ENCODE measurements around the gene POLR2C. TPM values are rescaled to one million over a fixed set of nuclear protein-coding genes. Genes with fewer than 3 reads are reported as not detected.
A peak's percentile ranks its signal among the peaks of the same experiment; 100 is the strongest.

Gene POLR2C
- total and polyA plus RNA-seq, 4 donors: 60.6 to 81.8 (median 74.1) TPM

GRCh38 chr16:57516176-57516725 lies 53.8 kb downstream of the POLR2C start:
- WGBS (ENCODE audit: insufficient coverage): 88% methylated on average over 8 of the region's 10 CpGs
- peaks cover 38% of the 10 kb centered on the region for H3K36me3 ChIP-seq (ENCODE audit: control insufficient read depth, insufficient read depth, low read length)
- no peak for DNase-seq (ENCODE audit: low read depth in 4 of 6, low spot score in 6 of 6)

GRCh38 chr16:57516773-57517172 lies 54.3 kb downstream of the POLR2C start:
- H3K27me3 ChIP-seq (ENCODE audit: control insufficient read depth, insufficient read depth, low read length): no peaks in the 10 kb centered on the region
- peaks cover 38% of the 10 kb centered on the region for H3K36me3 ChIP-seq (ENCODE audit: control insufficient read depth, insufficient read depth, low read length)
- peaks cover 9% of the 10 kb centered on the region for H3K4me1 ChIP-seq (ENCODE audit: control insufficient read depth, insufficient read depth, low read length)
- DNase-seq (ENCODE audit: low read depth in 4 of 6, low spot score in 6 of 6): no peak
- H3K9me3 ChIP-seq (ENCODE audit: control insufficient read depth, insufficient read depth, low read length): no peaks in the 10 kb centered on the region
- 91% methylated on average over 3 of the region's 3 CpGs for WGBS (ENCODE audit: insufficient coverage)
- H3K27ac ChIP-seq (ENCODE audit: low read depth, low read length): no peak overlapping the region
- H3K4me3 ChIP-seq (ENCODE audit: low read depth, low read length): no peak overlapping the region

More at GRCh38 chr16:57516176-57516725, 53.8 kb downstream of the POLR2C start:
- no peaks in the 10 kb centered on the region for H3K27me3 ChIP-seq (ENCODE audit: control insufficient read depth, insufficient read depth, low read length)
- no peak overlapping the region for H3K4me3 ChIP-seq (ENCODE audit: low read depth, low read length)
- peaks cover 9% of the 10 kb centered on the region for H3K4me1 ChIP-seq (ENCODE audit: control insufficient read depth, insufficient read depth, low read length)
- H3K9me3 ChIP-seq (ENCODE audit: control insufficient read depth, insufficient read depth, low read length): no peaks in the 10 kb centered on the region
- no peak overlapping the region for H3K27ac ChIP-seq (ENCODE audit: low read depth, low read length)

- Histone ChIP-seq H3K27ac (ENCODE audit: low read depth, low read length) (no peak overlapping the region), H3K4me1 (ENCODE audit: control insufficient read depth, insufficient read depth, low read length) (peaks cover 9% of the 10 kb centered on the region), H3K27me3 (ENCODE audit: control insufficient read depth, insufficient read depth, low read length) (no peaks in the 10 kb centered on the region), H3K36me3 (ENCODE audit: control insufficient read depth, insufficient read depth, low read length) (peaks cover 32% of the 10 kb centered on the region), H3K4me3 (ENCODE audit: low read depth, low read length) (no peak overlapping the region), H3K9me3 (ENCODE audit: control insufficient read depth, insufficient read depth, low read length) (no peaks in the 10 kb centered on the region)
- DNase-seq (ENCODE audit: low read depth in 4 of 6, low spot score in 6 of 6): no peak
- 93% methylated on average over 29 of the region's 31 CpGs for WGBS (ENCODE audit: insufficient coverage)
These were observed 55.2 kb downstream of the POLR2C start for GRCh38 chr16:57517397-57518367.

- H3K4me1 ChIP-seq (ENCODE audit: control insufficient read depth, insufficient read depth, low read length): peaks cover 6% of the 10 kb centered on the region
- DNase-seq (ENCODE audit: low read depth in 4 of 6, low spot score in 6 of 6): no peak
- 96% methylated on average over 13 of the region's 13 CpGs for WGBS (ENCODE audit: insufficient coverage)
- no peaks in the 10 kb centered on the region for H3K9me3 ChIP-seq (ENCODE audit: control insufficient read depth, insufficient read depth, low read length)
- no peak overlapping the region for H3K4me3 ChIP-seq (ENCODE audit: low read depth, low read length)
- H3K27ac ChIP-seq (ENCODE audit: low read depth, low read length): no peak overlapping the region
- H3K27me3 ChIP-seq (ENCODE audit: control insufficient read depth, insufficient read depth, low read length): no peaks in the 10 kb centered on the region
- H3K36me3 ChIP-seq (ENCODE audit: control insufficient read depth, insufficient read depth, low read length): peaks cover 31% of the 10 kb centered on the region
These were observed 56.0 kb downstream of the POLR2C start for GRCh38 chr16:57518520-57518919.

DNA sequence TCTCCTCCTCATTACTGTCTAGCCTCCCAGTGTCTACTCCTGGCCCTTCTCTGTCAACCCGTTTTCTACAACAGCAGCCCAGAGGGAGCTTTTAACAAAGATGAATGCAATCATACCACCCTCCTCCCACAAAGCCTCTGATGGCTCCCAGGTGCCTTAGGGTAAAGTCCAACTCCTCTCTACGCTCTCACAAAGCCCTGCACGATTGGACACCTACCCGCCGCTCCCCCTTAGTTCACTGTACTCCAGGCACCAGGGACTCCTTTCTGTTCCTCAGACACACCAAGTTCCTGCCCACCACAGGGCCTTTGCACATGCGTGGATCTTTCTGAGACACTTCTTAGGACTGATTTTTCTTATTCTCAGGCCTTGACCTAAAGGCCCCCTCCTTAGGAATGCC lies 56.4 kb downstream of the POLR2C start:
- H3K36me3 ChIP-seq (ENCODE audit: control insufficient read depth, insufficient read depth, low read length): peaks cover 31% of the 10 kb centered on the region
- H3K4me1 ChIP-seq (ENCODE audit: control insufficient read depth, insufficient read depth, low read length): peaks cover 4% of the 10 kb centered on the region
- no peaks in the 10 kb centered on the region for H3K9me3 ChIP-seq (ENCODE audit: control insufficient read depth, insufficient read depth, low read length)
- 92% methylated on average over 6 of the region's 6 CpGs for WGBS (ENCODE audit: insufficient coverage)
- DNase-seq (ENCODE audit: low read depth in 4 of 6, low spot score in 6 of 6): no peak
- no peak overlapping the region for H3K27ac ChIP-seq (ENCODE audit: low read depth, low read length)
- H3K4me3 ChIP-seq (ENCODE audit: low read depth, low read length): no peak overlapping the region
- no peaks in the 10 kb centered on the region for H3K27me3 ChIP-seq (ENCODE audit: control insufficient read depth, insufficient read depth, low read length)

DNA sequence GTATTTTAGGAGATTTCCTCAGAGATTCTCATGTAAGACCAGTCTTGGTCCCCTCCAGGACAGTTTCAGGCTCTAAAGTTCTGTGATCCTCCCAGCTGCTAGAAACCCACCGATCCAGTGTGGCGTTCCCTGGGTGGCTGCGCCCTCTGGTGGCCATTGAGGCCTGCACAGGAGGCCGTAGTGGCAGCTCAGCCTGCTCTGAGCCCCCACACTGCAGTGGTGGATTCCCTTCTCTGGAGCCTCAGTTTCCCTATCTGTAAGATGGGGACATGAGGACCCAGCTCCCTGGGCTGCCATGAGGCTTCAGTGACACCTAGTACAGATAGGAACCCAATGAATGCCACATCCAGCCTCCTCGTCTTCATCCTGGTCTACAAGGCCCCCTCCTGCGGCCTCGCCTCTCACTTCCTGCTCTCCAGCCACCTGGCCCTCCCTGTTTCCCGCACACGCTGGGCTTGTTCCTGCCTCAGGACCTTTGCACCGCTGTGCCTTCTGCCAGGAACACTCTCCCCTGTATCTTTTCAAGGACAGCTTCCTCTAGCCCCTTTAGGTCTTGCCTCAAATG lies 57.4 kb downstream of the POLR2C start:
- Histone ChIP-seq H3K4me1 (ENCODE audit: control insufficient read depth, insufficient read depth, low read length) (peaks cover 4% of the 10 kb centered on the region), H3K36me3 (ENCODE audit: control insufficient read depth, insufficient read depth, low read length) (peaks cover 27% of the 10 kb centered on the region), H3K9me3 (ENCODE audit: control insufficient read depth, insufficient read depth, low read length) (no peaks in the 10 kb centered on the region), H3K27ac (ENCODE audit: low read depth, low read length) (no peak overlapping the region), H3K27me3 (ENCODE audit: control insufficient read depth, insufficient read depth, low read length) (no peaks in the 10 kb centered on the region), H3K4me3 (ENCODE audit: low read depth, low read length) (no peak overlapping the region)
- DNase-seq (ENCODE audit: low read depth in 4 of 6, low spot score in 6 of 6): peak in 5 of 6 donors; percentile 49 to 90 (median 62)
- WGBS (ENCODE audit: insufficient coverage): 46% methylated on average over 10 of the region's 10 CpGs

Other genes with a start within 250 kb of the POLR2C start
- 10 to 100 TPM; 75.1 to 77.9 TPM for gene ARL2BP, start 217.4 kb upstream of the POLR2C start, total RNA-seq
- gene ARL2BP, start 217.4 kb upstream of the POLR2C start, polyA plus RNA-seq (ENCODE audit: insufficient read length in 2 of 2): 10 to 100 TPM; 74.7 to 79.3 TPM
- gene PLLP, start 178.0 kb upstream of the POLR2C start, total RNA-seq: 10 to 100 TPM; 19.1 to 20.9 TPM
- gene PLLP, start 178.0 kb upstream of the POLR2C start, polyA plus RNA-seq (ENCODE audit: insufficient read length in 2 of 2): 10 to 100 TPM; 37.6 to 38.1 TPM
- gene CCL22, start 103.9 kb upstream of the POLR2C start, total RNA-seq: under 1 TPM in 1 of 2 donors, not detected in 1; 0.10 TPM
- under 1 TPM in 1 of 2 donors, not detected in 1; 0.14 TPM for gene CCL22, start 103.9 kb upstream of the POLR2C start, polyA plus RNA-seq (ENCODE audit: insufficient read length in 2 of 2)
- gene CX3CL1, start 90.2 kb upstream of the POLR2C start, total RNA-seq: 10 to 100 TPM; 15.5 to 20.1 TPM
- 10 to 100 TPM; 47.4 to 49.5 TPM for gene CX3CL1, start 90.2 kb upstream of the POLR2C start, polyA plus RNA-seq (ENCODE audit: insufficient read length in 2 of 2)
- not detected for gene CCL17, start 57.9 kb upstream of the POLR2C start, total RNA-seq
- gene CCL17, start 57.9 kb upstream of the POLR2C start, polyA plus RNA-seq (ENCODE audit: insufficient read length in 2 of 2): not detected
- gene CIAPIN1, start 15.3 kb upstream of the POLR2C start, total RNA-seq: 10 to 100 TPM; 62.9 to 67.6 TPM
- 100 to 1,000 TPM in 1 of 2 donors, 10 to 100 TPM in 1; 99.2 to 102 TPM for gene CIAPIN1, start 15.3 kb upstream of the POLR2C start, polyA plus RNA-seq (ENCODE audit: insufficient read length in 2 of 2)
- gene COQ9, start 15.2 kb upstream of the POLR2C start, total RNA-seq: 10 to 100 TPM; 35.2 to 79.2 TPM
- 10 to 100 TPM; 69.2 to 75.6 TPM for gene COQ9, start 15.2 kb upstream of the POLR2C start, polyA plus RNA-seq (ENCODE audit: insufficient read length in 2 of 2)
- gene DOK4, start 23.8 kb downstream of the POLR2C start, total RNA-seq: 10 to 100 TPM; 23.0 to 25.3 TPM
- gene DOK4, start 23.8 kb downstream of the POLR2C start, polyA plus RNA-seq (ENCODE audit: insufficient read length in 2 of 2): 10 to 100 TPM; 61.7 to 62.8 TPM
- 10 to 100 TPM in 1 of 2 donors, 1 to 10 TPM in 1; 4.4 to 17.7 TPM for gene CCDC102A, start 73.9 kb downstream of the POLR2C start, total RNA-seq
- gene CCDC102A, start 73.9 kb downstream of the POLR2C start, polyA plus RNA-seq (ENCODE audit: insufficient read length in 2 of 2): 1 to 10 TPM; 6.7 to 7.2 TPM
- 1 to 10 TPM in 1 of 2 donors, under 1 TPM in 1; 0.44 to 1.2 TPM for gene ADGRG5, start 80.0 kb downstream of the POLR2C start, total RNA-seq
- 1 to 10 TPM; 1.1 to 1.7 TPM for gene ADGRG5, start 80.0 kb downstream of the POLR2C start, polyA plus RNA-seq (ENCODE audit: insufficient read length in 2 of 2)
- gene ADGRG1, start 166.0 kb downstream of the POLR2C start, total RNA-seq: 10 to 100 TPM; 30.1 to 40.9 TPM
- gene ADGRG1, start 166.0 kb downstream of the POLR2C start, polyA plus RNA-seq (ENCODE audit: insufficient read length in 2 of 2): 100 to 1,000 TPM; 338 to 367 TPM
- 1 to 10 TPM in 1 of 2 donors, under 1 TPM in 1; 0.06 to 3.6 TPM for gene ADGRG3, start 205.6 kb downstream of the POLR2C start, total RNA-seq
- gene ADGRG3, start 205.6 kb downstream of the POLR2C start, polyA plus RNA-seq (ENCODE audit: insufficient read length in 2 of 2): under 1 TPM; 0.22 to 0.30 TPM
- gene DRC7, start 232.1 kb downstream of the POLR2C start, total RNA-seq: 1 to 10 TPM in 1 of 2 donors, under 1 TPM in 1; 0.69 to 6.0 TPM
- gene DRC7, start 232.1 kb downstream of the POLR2C start, polyA plus RNA-seq (ENCODE audit: insufficient read length in 2 of 2): 1 to 10 TPM; 3.5 to 4.6 TPM